Endothelial cell of umbilical vein (primary cell): ENCODE results near the gene CHST11. TPM values are rescaled to one million over a fixed set of nuclear protein-coding genes. Genes with fewer than 3 reads are reported as not detected.

ENCODE experiments used
- BruUV-seq: library from RNA; stranded (reverse); fragments of 400-500 nt; replicated peaks from 2 replicates; lab custom pipeline; 2021; lab: Mats Ljungman, UMichigan
- CTCF ChIA-PET: fragments of 300-600, 350-600 bp; sonication (Branson Sonifier 250); formaldehyde crosslinking; loops from one replicate; lab custom pipeline; 2021; ENCODE audit warnings: antibody characterized with exemption, inconsistent platforms; lab: Charles Lee
- POLR2A ChIA-PET: fragments of 300-600, 350-600 bp; sonication (Branson Sonifier 250); formaldehyde crosslinking; loops from one replicate; lab custom pipeline; 2021; ENCODE audit warnings: antibody characterized with exemption, inconsistent platforms; lab: Charles Lee
- DNase-seq: peaks from one replicate; pipeline ENCODE4 v3.0.0-alpha.2; 2011; ENCODE audit warnings: low read depth, low spot score
- FAIRE-seq: peaks from 2 replicates; lab custom pipeline; 2011; peaks lifted over from hg19 to GRCh38; lab: Jason Lieb, UNC
- H2AFZ ChIP-seq: 2 replicates; pipeline ENCODE4 v1.6.0; 2012; ENCODE audit warnings: low read depth, low read length, control low read depth, inconsistent platforms
- H3K27ac ChIP-seq: 2 replicates; pipeline ENCODE4 v1.5.1; 2011; ENCODE audit warnings: low read depth, mild to moderate bottlenecking, control low read depth, low read length, moderate library complexity; ENCODE audit not compliant: insufficient read depth
- H3K27me3 ChIP-seq, 2 experiments: 2 replicates each; pipeline versions ENCODE4 v1.6.0 to v1.6.1; 2011; ENCODE audit warnings: low read length in 2 of 2, mixed read lengths in 1 of 2; ENCODE audit not compliant: control insufficient read depth in 2 of 2, insufficient read depth in 2 of 2
- H3K36me3 ChIP-seq, 2 experiments: 2 replicates in 1 of 2; 3 replicates in 1 of 2; pipeline ENCODE4 v1.5.1; 2011; ENCODE audit warnings: low read length in 2 of 2, mild to moderate bottlenecking in 1 of 2, moderate library complexity in 1 of 2; ENCODE audit not compliant: control insufficient read depth in 2 of 2, insufficient read depth in 2 of 2; ENCODE audit errors: extremely low read depth in 1 of 2
- H3K4me1 ChIP-seq: 3 replicates; pipeline ENCODE4 v1.5.1; 2011; ENCODE audit warnings: mild to moderate bottlenecking, low read length; ENCODE audit not compliant: control insufficient read depth, insufficient read depth; ENCODE audit errors: extremely low read depth
- H3K4me2 ChIP-seq: 2 replicates; pipeline ENCODE4 v1.6.1; 2011; ENCODE audit warnings: low read length, control low read depth, mixed read lengths; ENCODE audit not compliant: insufficient read depth
- H3K4me3 ChIP-seq, 3 experiments: fragments of 200-600 bp in 1 of 3; sonication (generic), shearing (Covaris generic) in 1 of 3; replicated peaks in 1 of 3; 2 replicates each; pipeline ENCODE4 v1.5.1; 2011 to 2016; ENCODE audit warnings: control low read depth in 3 of 3, low read length in 3 of 3, mild to moderate bottlenecking in 2 of 3, inconsistent platforms in 1 of 3, low read depth in 1 of 3, moderate library complexity in 1 of 3; ENCODE audit not compliant: insufficient read depth in 1 of 3
- H3K79me2 ChIP-seq: 2 replicates; pipeline ENCODE4 v1.6.0; 2012; ENCODE audit warnings: low read length, inconsistent platforms; ENCODE audit not compliant: control insufficient read depth, insufficient read depth
- H3K9ac ChIP-seq: replicated peaks from 2 replicates; pipeline ENCODE3; 2011; ENCODE audit warnings: low read length, control low read depth; ENCODE audit not compliant: insufficient read depth; ENCODE audit errors: extremely low read depth
- H3K9me1 ChIP-seq: replicated peaks from 3 replicates; pipeline ENCODE4 v1.6.0; 2011; ENCODE audit warnings: mild to moderate bottlenecking, low read length; ENCODE audit not compliant: control insufficient read depth, insufficient read depth; ENCODE audit errors: extremely low read depth
- H3K9me3 ChIP-seq: replicated peaks from 2 replicates; pipeline ENCODE4 v1.5.1; 2012; ENCODE audit warnings: low read length, inconsistent platforms; ENCODE audit not compliant: control insufficient read depth, insufficient read depth
- H4K20me1 ChIP-seq: replicated peaks from 2 replicates; pipeline ENCODE3; 2011; ENCODE audit warnings: mild to moderate bottlenecking, low read length; ENCODE audit not compliant: control insufficient read depth, insufficient read depth; ENCODE audit errors: extremely low read depth
- CTCF ChIP-seq, 2 donors: IDR thresholded peaks; 1 replicate in 1 of 2; 2 replicates in 1 of 2; pipeline ENCODE4 v1.5.1; 2011; ENCODE audit warnings: low read length in 2 of 2, mild to moderate bottlenecking in 2 of 2, moderate library complexity in 2 of 2, control low read depth in 1 of 2, inconsistent platforms in 1 of 2, low read depth in 1 of 2; ENCODE audit not compliant: insufficient read depth in 1 of 2; ENCODE audit errors: extremely low read depth in 1 of 2
- EZH2 ChIP-seq: IDR thresholded peaks from 2 replicates; pipeline ENCODE4 v1.6.1; 2012; ENCODE audit warnings: borderline replicate concordance, low read depth, mild to moderate bottlenecking, moderate library complexity, low read length, inconsistent platforms; ENCODE audit not compliant: severe bottlenecking
- FOS ChIP-seq: IDR thresholded peaks from 2 replicates; pipeline ENCODE4 v1.6.1; 2011; ENCODE audit warnings: mild to moderate bottlenecking, low read length, moderate library complexity, borderline replicate concordance; ENCODE audit not compliant: insufficient read depth
- GATA2 ChIP-seq: IDR thresholded peaks from 2 replicates; pipeline ENCODE4 v1.7.0; 2011; ENCODE audit warnings: low read depth, mild to moderate bottlenecking, moderate library complexity, mixed read lengths, low read length; ENCODE audit not compliant: insufficient read length, insufficient read depth
- JUN ChIP-seq: IDR thresholded peaks from 2 replicates; pipeline ENCODE4 v1.6.1; 2011; ENCODE audit warnings: borderline replicate concordance, low read depth; ENCODE audit not compliant: insufficient read length, insufficient read depth
- POLR2AphosphoS5 ChIP-seq: IDR thresholded peaks from 2 replicates; pipeline ENCODE4 v1.6.1; 2012; ENCODE audit warnings: low read depth, mild to moderate bottlenecking, control low read depth, low read length, moderate library complexity; ENCODE audit not compliant: insufficient read depth
- dilution Hi-C: fragments of 300-500 bp; cut with MboI; formaldehyde crosslinking; loops from one replicate; pipeline ENCODE4 v1.15.0; 2019; ENCODE audit warnings: low sequenced_read_pairs; ENCODE audit not compliant: extremely low pct_ligation_motif_present
- intact Hi-C: fragments of 100-400 bp; cut with micrococcal nuclease; formaldehyde crosslinking; loops from one replicate; pipeline ENCODE4 v1.10.0; 2022
- polyA plus RNA-seq, 4 experiments: library from polyadenylated mRNA; depleted of rRNA in 3 of 4; stranded (reverse) in 3 of 4; unstranded in 1 of 4; fragments of >200 nt; gene quantifications; 2 replicates each; pipeline versions ENCODE4 v1.2.1 to v1.2.3, GENCODE V29; 2011 to 2012; ENCODE audit warnings: missing spikeins in 1 of 4
- total RNA-seq: library from RNA; stranded (reverse); gene quantifications from 2 replicates; pipeline ENCODE4 v1.2.3, GENCODE V29; 2021
- TF ChIP-seq, protein P1 (sequence below): IDR thresholded peaks from 2 replicates; pipeline ENCODE4 v1.6.1; 2011; ENCODE audit not compliant: insufficient read depth, insufficient read length

Gene CHST11
- total and polyA plus RNA-seq, 2 donors (not counting 3 experiments of a cell fraction or from before 2014, with no cell fraction given): 19.7 to 20.9 TPM

- H3K4me3 ChIP-seq: no peak overlapping the region
- no peak overlapping the region for H3K9ac ChIP-seq
- FAIRE-seq (no peak), DNase-seq (no peak)
- POLR2A ChIA-PET: no interaction called here
- no peaks in the 10 kb centered on the region for H3K27me3 ChIP-seq
- intact Hi-C loops: no loop called here
- dilution Hi-C loops: no loop called here
- H3K9me3 ChIP-seq: no peaks in the 10 kb centered on the region
- no peaks in the 10 kb centered on the region for H3K9me1 ChIP-seq
- BruUV-seq: no TSS peak
- CTCF ChIA-PET: interaction anchor here (1.2 to 2.1 kb wide), 2 partner anchors 8 to 214 kb away, joined by 3 to 6 read pairs; no protein-coding TSS in a partner anchor
- H2AFZ ChIP-seq: no peak overlapping the region
- no peaks in the 10 kb centered on the region for H3K36me3 ChIP-seq
- no peak for TF ChIP-seq FOS
- TF ChIP-seq JUN: no peak
- TF ChIP-seq, protein P1, sequence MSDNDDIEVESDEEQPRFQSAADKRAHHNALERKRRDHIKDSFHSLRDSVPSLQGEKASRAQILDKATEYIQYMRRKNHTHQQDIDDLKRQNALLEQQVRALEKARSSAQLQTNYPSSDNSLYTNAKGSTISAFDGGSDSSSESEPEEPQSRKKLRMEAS: no peak
- no peak for TF ChIP-seq GATA2
- TF ChIP-seq EZH2: no peak
- TF ChIP-seq CTCF (IDR thresholded peaks at IDR 0.05; ENCODE audit: extremely low read depth in 1 of 2, insufficient read depth in 1 of 2, low read depth in 1 of 2, low read length in 2 of 2): no peak
- TF ChIP-seq POLR2AphosphoS5: no peak
- no peak overlapping the region for H3K4me2 ChIP-seq
- no peak overlapping the region for H3K27ac ChIP-seq
- peaks cover 2% of the 10 kb centered on the region for H3K79me2 ChIP-seq
- H4K20me1 ChIP-seq: no peaks in the 10 kb centered on the region
- no peaks in the 10 kb centered on the region for H3K4me1 ChIP-seq
Measured at GRCh38 chr12:104596134-104596799, 139.5 kb downstream of the CHST11 start.
